ENCODE results near the gene TEFM.

DNA sequence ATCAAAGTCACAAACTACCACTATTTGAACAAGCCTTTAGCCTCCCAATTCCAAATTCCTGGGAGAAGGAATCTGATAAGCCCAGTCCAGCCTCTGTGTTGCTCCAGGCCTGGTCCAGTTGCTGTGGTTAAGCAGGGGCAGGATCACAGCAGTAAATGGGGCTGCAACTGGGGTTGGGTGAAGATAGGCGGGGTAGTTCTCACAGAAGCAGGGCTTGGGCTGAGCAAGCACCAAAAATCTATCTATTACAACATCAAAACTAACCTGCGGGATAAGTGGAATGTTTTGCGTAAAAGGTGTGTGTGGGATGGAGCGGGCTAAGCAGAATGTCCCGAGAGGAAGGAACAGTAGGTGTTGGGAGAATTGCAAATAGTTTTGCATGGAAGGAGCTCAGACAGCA is 41.8 kb upstream of the TEFM start:
- TF ChIP-seq, protein P1, sequence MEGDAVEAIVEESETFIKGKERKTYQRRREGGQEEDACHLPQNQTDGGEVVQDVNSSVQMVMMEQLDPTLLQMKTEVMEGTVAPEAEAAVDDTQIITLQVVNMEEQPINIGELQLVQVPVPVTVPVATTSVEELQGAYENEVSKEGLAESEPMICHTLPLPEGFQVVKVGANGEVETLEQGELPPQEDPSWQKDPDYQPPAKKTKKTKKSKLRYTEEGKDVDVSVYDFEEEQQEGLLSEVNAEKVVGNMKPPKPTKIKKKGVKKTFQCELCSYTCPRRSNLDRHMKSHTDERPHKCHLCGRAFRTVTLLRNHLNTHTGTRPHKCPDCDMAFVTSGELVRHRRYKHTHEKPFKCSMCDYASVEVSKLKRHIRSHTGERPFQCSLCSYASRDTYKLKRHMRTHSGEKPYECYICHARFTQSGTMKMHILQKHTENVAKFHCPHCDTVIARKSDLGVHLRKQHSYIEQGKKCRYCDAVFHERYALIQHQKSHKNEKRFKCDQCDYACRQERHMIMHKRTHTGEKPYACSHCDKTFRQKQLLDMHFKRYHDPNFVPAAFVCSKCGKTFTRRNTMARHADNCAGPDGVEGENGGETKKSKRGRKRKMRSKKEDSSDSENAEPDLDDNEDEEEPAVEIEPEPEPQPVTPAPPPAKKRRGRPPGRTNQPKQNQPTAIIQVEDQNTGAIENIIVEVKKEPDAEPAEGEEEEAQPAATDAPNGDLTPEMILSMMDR (IDR thresholded peaks at IDR 0.05; ENCODE audit: poor library complexity): no peak
- TF ChIP-seq EZH2 (IDR thresholded peaks at IDR 0.05; ENCODE audit: borderline replicate concordance) (no peak), EZH2phosphoT487 (IDR thresholded peaks at IDR 0.05; ENCODE audit: low read depth, severe bottlenecking, unreplicated experiment) (no peak)

All from hepatocyte (in vitro differentiated cells).